HEK293T (cell line): ENCODE data around the gene ARPC1B.
A peak's percentile ranks its signal among the peaks of the same experiment; 100 is the strongest.

ENCODE experiments used
- ARNT ChIP-seq: fragments of 450-650 bp; IDR thresholded peaks from 2 replicates; pipeline ENCODE4 v1.6.1; 2017; ENCODE audit warnings: mild to moderate bottlenecking
- BHLHE40 ChIP-seq: fragments of 450-650 bp; IDR thresholded peaks from 2 replicates; pipeline ENCODE4 v1.6.1; 2016; ENCODE audit warnings: mild to moderate bottlenecking, moderate library complexity, borderline replicate concordance
- CTBP1 ChIP-seq: fragments of 450-650 bp; IDR thresholded peaks from 2 replicates; pipeline ENCODE4 v1.6.1; 2016; ENCODE audit warnings: borderline replicate concordance
- ELF4 ChIP-seq: fragments of 450-650 bp; IDR thresholded peaks from 2 replicates; pipeline ENCODE4 v1.6.1; 2017; ENCODE audit warnings: antibody characterized with exemption
- FOXA1 ChIP-seq: fragments of 450-650 bp; IDR thresholded peaks from 2 replicates; pipeline ENCODE4 v1.6.1; 2016; ENCODE audit warnings: mild to moderate bottlenecking
- FOXM1 ChIP-seq: fragments of 450-650 bp; IDR thresholded peaks from 2 replicates; pipeline ENCODE4 v1.6.1; 2017; ENCODE audit warnings: mild to moderate bottlenecking, borderline replicate concordance
- HDGF ChIP-seq: fragments of 450-650 bp; IDR thresholded peaks from 2 replicates; pipeline ENCODE4 v1.6.1; 2017; ENCODE audit warnings: antibody characterized with exemption, borderline replicate concordance
- LEF1 ChIP-seq: fragments of 450-650 bp; IDR thresholded peaks from 2 replicates; pipeline ENCODE4 v1.6.1; 2017; ENCODE audit warnings: mild to moderate bottlenecking, borderline replicate concordance
- PKNOX1 ChIP-seq: fragments of 450-650 bp; IDR thresholded peaks from 2 replicates; pipeline ENCODE4 v1.6.1; 2016
- SP1 ChIP-seq: fragments of 450-650 bp; IDR thresholded peaks from 2 replicates; pipeline ENCODE4 v1.6.1; 2017
- SUZ12 ChIP-seq: fragments of 450-650 bp; IDR thresholded peaks from 2 replicates; pipeline ENCODE4 v1.6.1; 2016; ENCODE audit warnings: mild to moderate bottlenecking
- TARDBP ChIP-seq: fragments of 450-650 bp; IDR thresholded peaks from 2 replicates; pipeline ENCODE4 v1.6.1; 2016

- no peak for TF ChIP-seq SP1
- TF ChIP-seq ELF4: peak; percentile 91
- TF ChIP-seq CTBP1: 0 out of 2 replicates have a peak, but pooled peaks have one; percentile 7
- no peak for TF ChIP-seq FOXM1
- TF ChIP-seq PKNOX1: no peak; the same call in 1 of the 2 replicates
- TF ChIP-seq BHLHE40: no peak
- no peak for TF ChIP-seq TARDBP
- TF ChIP-seq LEF1: 0 out of 2 replicates have a peak, but pooled peaks have one; percentile 27
- no peak for TF ChIP-seq ARNT
- TF ChIP-seq SUZ12: no peak
- no peak for TF ChIP-seq HDGF
- no peak for TF ChIP-seq FOXA1
Observed at GRCh38 chr7:99408379-99409191, 34.1 kb downstream of the ARPC1B start, which contains the start of the genes BUD31 and PDAP1.
